HepG2 (cell line): ENCODE measurements around the gene HACD2. TPM values are rescaled to one million over a fixed set of nuclear protein-coding genes. Genes with fewer than 3 reads are reported as not detected.

Experiments used
- AKAP8 ChIP-seq: sonication (generic); formaldehyde crosslinking; IDR thresholded peaks from 2 replicates; pipeline ENCODE4 v1.5.1; 2020; ENCODE audit warnings: mild to moderate bottlenecking, missing genetic modification reagents
- CCAR2 ChIP-seq: fragments of 200-400 bp; formaldehyde crosslinking; optimal IDR thresholded peaks from 2 replicates; pipeline ENCODE3; 2018; ENCODE audit warnings: low read depth, mild to moderate bottlenecking, low read length, moderate library complexity
- ERF ChIP-seq: IDR thresholded peaks from 2 replicates; pipeline ENCODE4 v1.6.1; 2018; ENCODE audit warnings: missing biosample characterization, missing genetic modification reagents
- GATAD1 ChIP-seq: IDR thresholded peaks from 2 replicates; pipeline ENCODE4 v1.6.1; 2016; ENCODE audit warnings: missing genetic modification reagents, missing compliant biosample characterization
- GFI1 ChIP-seq: sonication (generic); formaldehyde crosslinking; IDR thresholded peaks from 2 replicates; pipeline ENCODE4 v1.5.0; 2020; ENCODE audit warnings: missing genetic modification reagents, mild to moderate bottlenecking, borderline replicate concordance
- GPN1 ChIP-seq: sonication (generic); formaldehyde crosslinking; IDR thresholded peaks from 2 replicates; pipeline ENCODE4 v1.5.1; 2020; ENCODE audit warnings: missing genetic modification reagents, borderline replicate concordance
- MIER2 ChIP-seq: IDR thresholded peaks from 2 replicates; pipeline ENCODE4 v1.6.1; 2016; ENCODE audit warnings: missing biosample characterization, missing genetic modification reagents
- PHF5A ChIP-seq: IDR thresholded peaks from one replicate; pipeline ENCODE4 v1.6.1; 2018; ENCODE audit warnings: low read depth, missing genetic modification reagents; ENCODE audit not compliant: unreplicated experiment
- PITX1 ChIP-seq: sonication (generic); formaldehyde crosslinking; IDR thresholded peaks from 2 replicates; pipeline ENCODE4 v1.5.1; 2020; ENCODE audit warnings: mild to moderate bottlenecking, missing genetic modification reagents
- RCOR2 ChIP-seq: IDR thresholded peaks from 2 replicates; pipeline ENCODE4 v1.6.1; 2016; ENCODE audit warnings: missing biosample characterization, missing genetic modification reagents
- SAFB2 ChIP-seq: sonication (generic); formaldehyde crosslinking; IDR thresholded peaks from 2 replicates; pipeline ENCODE4 v1.5.1; 2020; ENCODE audit warnings: missing genetic modification reagents, low read depth, mild to moderate bottlenecking, borderline replicate concordance
- SNAI1 ChIP-seq: sonication (generic); formaldehyde crosslinking; IDR thresholded peaks from 2 replicates; pipeline ENCODE4 v1.5.0; 2020; ENCODE audit warnings: mild to moderate bottlenecking, missing genetic modification reagents, borderline replicate concordance
- SNAPC2 ChIP-seq: sonication (generic); formaldehyde crosslinking; IDR thresholded peaks from 2 replicates; pipeline ENCODE4 v1.8.1; 2022; ENCODE audit warnings: mild to moderate bottlenecking, missing genetic modification reagents
- THAP11 ChIP-seq: IDR thresholded peaks from 2 replicates; pipeline ENCODE4 v1.6.1; 2016; ENCODE audit warnings: missing biosample characterization, missing genetic modification reagents
- ZNF235 ChIP-seq: sonication (generic); formaldehyde crosslinking; IDR thresholded peaks from 2 replicates; pipeline ENCODE4 v1.8.1; 2023; ENCODE audit warnings: mild to moderate bottlenecking, missing genetic modification reagents, borderline replicate concordance
- ZNF501 ChIP-seq: sonication (generic); formaldehyde crosslinking; IDR thresholded peaks from 2 replicates; pipeline ENCODE4 v1.5.1; 2020; ENCODE audit warnings: mild to moderate bottlenecking, moderate library complexity, missing genetic modification reagents
- ZNF564 ChIP-seq: sonication (generic); formaldehyde crosslinking; IDR thresholded peaks from 2 replicates; pipeline ENCODE4 v1.8.1; 2023; ENCODE audit warnings: mild to moderate bottlenecking, missing genetic modification reagents
- ZNF672 ChIP-seq: sonication (generic); formaldehyde crosslinking; IDR thresholded peaks from 2 replicates; pipeline ENCODE4 v1.8.1; 2022; ENCODE audit warnings: missing genetic modification reagents
- ZNF879 ChIP-seq: sonication (generic); formaldehyde crosslinking; IDR thresholded peaks from 2 replicates; pipeline ENCODE4 v1.8.1; 2023; ENCODE audit warnings: missing genetic modification reagents
- ZSCAN21 ChIP-seq: sonication (generic); formaldehyde crosslinking; IDR thresholded peaks from 2 replicates; pipeline ENCODE4 v1.8.0; 2022; ENCODE audit warnings: mild to moderate bottlenecking, missing genetic modification reagents, moderate library complexity, borderline replicate concordance
- ZSCAN22 ChIP-seq: sonication (generic); formaldehyde crosslinking; IDR thresholded peaks from 2 replicates; pipeline ENCODE4 v1.4.0; 2020; ENCODE audit warnings: mild to moderate bottlenecking, missing genetic modification reagents
- ZSCAN25 ChIP-seq: sonication (generic); formaldehyde crosslinking; IDR thresholded peaks from 2 replicates; pipeline ENCODE4 v1.8.0; 2022; ENCODE audit warnings: mild to moderate bottlenecking, missing genetic modification reagents
- polyA plus RNA-seq, 8 experiments: library from polyadenylated mRNA; depleted of rRNA in 3 of 8; stranded (reverse) in 7 of 8; unstranded in 1 of 8; fragments of >200 nt; fragmentation: Illumina TruSeq in 4 of 8; extraction: Trizol in 4 of 8; gene quantifications; 2 replicates each; pipeline versions ENCODE4 v1.2.1 to v1.2.3, GENCODE V29; 2011 to 2016; ENCODE audit warnings: low read depth in 4 of 8, missing spikeins in 1 of 8, mixed read lengths in 1 of 8; ENCODE audit not compliant: insufficient read depth in 1 of 8
- total RNA-seq, 5 experiments: library from RNA; depleted of rRNA; stranded (reverse); fragments of >200 nt; fragmentation: Illumina TruSeq; extraction: Trizol; gene quantifications; 2 replicates each; pipeline ENCODE4 v1.2.3, GENCODE V29; 2016; ENCODE audit warnings: low read depth in 1 of 5
- TF ChIP-seq, protein P1 (sequence below): sonication (generic); formaldehyde crosslinking; IDR thresholded peaks from 2 replicates; pipeline ENCODE4 v1.4.0; 2020; ENCODE audit warnings: missing genetic modification reagents, borderline replicate concordance
- TF ChIP-seq, protein P2 (sequence below): sonication (generic); formaldehyde crosslinking; IDR thresholded peaks from 2 replicates; pipeline ENCODE4 v1.5.1; 2020; ENCODE audit warnings: mild to moderate bottlenecking, missing genetic modification reagents
- TF ChIP-seq, protein P3 (sequence below): sonication (generic); formaldehyde crosslinking; IDR thresholded peaks from 2 replicates; pipeline ENCODE4 v1.5.0; 2020; ENCODE audit warnings: missing genetic modification reagents, mild to moderate bottlenecking, borderline replicate concordance

Gene HACD2
- total and polyA plus RNA-seq, 2 of the 13 experiments (the other 11 are each of a cell fraction or from before 2014, with no cell fraction given), result 47.0 to 50.4 TPM

DNA sequence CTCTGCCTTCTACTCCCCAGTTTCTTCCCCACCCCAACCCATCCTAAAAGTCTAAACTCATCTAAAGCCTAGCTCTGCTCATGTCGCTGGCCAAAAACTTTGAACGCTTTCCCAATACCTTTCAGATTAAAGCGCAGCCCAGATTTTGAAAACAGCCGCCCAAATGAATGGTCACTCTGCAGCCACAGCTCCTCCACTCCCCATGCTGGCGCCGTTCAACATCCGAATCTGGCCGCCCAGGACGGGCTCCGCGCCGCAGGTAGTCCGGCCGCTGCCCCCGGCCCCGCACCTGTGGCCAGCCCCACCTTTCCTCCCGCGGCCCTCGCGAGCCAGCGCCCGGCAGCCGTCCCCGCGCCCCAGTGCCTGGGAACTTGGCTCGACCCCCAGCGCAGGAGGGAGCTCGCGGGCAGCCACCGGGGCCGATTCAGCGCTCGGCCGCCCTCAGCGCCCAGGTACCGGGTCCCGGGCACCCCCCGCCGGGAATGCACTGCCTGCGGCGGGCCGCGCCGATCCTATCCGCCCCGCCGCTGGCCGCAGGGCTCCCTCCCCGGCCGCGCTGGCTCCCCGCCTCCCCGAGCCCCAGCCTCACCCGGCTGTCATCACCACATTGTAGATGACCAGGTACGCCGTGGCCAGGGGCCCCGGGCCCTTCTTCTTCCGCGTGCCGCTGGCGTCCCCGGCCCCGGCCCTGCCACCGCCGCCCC lies 417 bp downstream of the HACD2 start (continued):
- TF ChIP-seq ZNF501 (CRISPR knock-in tag) (no peak), PITX1 (no peak), SNAI1 (CRISPR knock-in tag) (no peak), ZSCAN21 (no peak), SAFB2 (no peak), AKAP8 (no peak), ZNF879 (CRISPR knock-in tag) (no peak; the same call in 1 of the 2 replicates), THAP11 (CRISPR knock-in tag) (no peak), GFI1 (peak; percentile 14; the same call in 1 of the 2 replicates), SNAPC2 (CRISPR knock-in tag) (no peak; the same call in 1 of the 2 replicates), ZNF564 (CRISPR knock-in tag) (no peak; the same call in 1 of the 2 replicates), RCOR2 (CRISPR knock-in tag) (no peak), MIER2 (no peak), CCAR2 (no peak), GATAD1 (CRISPR knock-in tag) (no peak), ERF (CRISPR knock-in tag) (0 out of 2 replicates have a peak, but pooled peaks have one; percentile 4), GPN1 (CRISPR knock-in tag) (no peak), PHF5A (CRISPR knock-in tag) (no peak), ZNF235 (0 out of 2 replicates have a peak, but pooled peaks have one; percentile 70), ZSCAN22 (CRISPR knock-in tag) (no peak), ZSCAN25 (CRISPR knock-in tag) (peak; percentile 67; the same call in 1 of the 2 replicates), ZNF672 (CRISPR knock-in tag) (no peak)
- TF ChIP-seq, protein P1, sequence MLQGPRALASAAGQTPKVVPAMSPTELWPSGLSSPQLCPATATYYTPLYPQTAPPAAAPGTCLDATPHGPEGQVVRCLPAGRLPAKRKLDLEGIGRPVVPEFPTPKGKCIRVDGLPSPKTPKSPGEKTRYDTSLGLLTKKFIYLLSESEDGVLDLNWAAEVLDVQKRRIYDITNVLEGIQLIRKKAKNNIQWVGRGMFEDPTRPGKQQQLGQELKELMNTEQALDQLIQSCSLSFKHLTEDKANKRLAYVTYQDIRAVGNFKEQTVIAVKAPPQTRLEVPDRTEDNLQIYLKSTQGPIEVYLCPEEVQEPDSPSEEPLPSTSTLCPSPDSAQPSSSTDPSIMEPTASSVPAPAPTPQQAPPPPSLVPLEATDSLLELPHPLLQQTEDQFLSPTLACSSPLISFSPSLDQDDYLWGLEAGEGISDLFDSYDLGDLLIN (CRISPR knock-in tag), result 0 out of 2 replicates have a peak, but pooled peaks have one; percentile 26
- TF ChIP-seq, protein P2, sequence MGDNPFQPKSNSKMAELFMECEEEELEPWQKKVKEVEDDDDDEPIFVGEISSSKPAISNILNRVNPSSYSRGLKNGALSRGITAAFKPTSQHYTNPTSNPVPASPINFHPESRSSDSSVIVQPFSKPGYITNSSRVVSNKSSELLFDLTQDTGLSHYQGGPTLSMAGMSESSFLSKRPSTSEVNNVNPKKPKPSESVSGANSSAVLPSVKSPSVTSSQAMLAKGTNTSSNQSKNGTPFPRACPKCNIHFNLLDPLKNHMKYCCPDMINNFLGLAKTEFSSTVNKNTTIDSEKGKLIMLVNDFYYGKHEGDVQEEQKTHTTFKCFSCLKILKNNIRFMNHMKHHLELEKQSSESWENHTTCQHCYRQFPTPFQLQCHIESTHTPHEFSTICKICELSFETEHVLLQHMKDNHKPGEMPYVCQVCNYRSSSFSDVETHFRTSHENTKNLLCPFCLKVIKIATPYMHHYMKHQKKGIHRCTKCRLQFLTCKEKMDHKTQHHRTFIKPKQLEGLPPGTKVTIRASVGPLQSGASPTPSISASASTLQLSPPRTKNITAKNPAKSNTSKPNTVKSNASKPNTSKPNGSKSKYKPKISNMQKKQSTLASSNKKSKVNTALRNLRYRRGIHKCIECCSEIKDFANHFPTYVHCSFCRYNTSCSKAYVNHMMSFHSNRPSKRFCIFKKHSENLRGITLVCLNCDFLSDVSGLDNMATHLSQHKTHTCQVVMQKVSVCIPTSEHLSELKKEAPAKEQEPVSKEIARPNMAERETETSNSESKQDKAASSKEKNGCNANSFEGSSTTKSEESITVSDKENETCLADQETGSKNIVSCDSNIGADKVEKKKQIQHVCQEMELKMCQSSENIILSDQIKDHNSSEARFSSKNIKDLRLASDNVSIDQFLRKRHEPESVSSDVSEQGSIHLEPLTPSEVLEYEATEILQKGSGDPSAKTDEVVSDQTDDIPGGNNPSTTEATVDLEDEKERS (CRISPR knock-in tag), result no peak
- TF ChIP-seq, protein P3, sequence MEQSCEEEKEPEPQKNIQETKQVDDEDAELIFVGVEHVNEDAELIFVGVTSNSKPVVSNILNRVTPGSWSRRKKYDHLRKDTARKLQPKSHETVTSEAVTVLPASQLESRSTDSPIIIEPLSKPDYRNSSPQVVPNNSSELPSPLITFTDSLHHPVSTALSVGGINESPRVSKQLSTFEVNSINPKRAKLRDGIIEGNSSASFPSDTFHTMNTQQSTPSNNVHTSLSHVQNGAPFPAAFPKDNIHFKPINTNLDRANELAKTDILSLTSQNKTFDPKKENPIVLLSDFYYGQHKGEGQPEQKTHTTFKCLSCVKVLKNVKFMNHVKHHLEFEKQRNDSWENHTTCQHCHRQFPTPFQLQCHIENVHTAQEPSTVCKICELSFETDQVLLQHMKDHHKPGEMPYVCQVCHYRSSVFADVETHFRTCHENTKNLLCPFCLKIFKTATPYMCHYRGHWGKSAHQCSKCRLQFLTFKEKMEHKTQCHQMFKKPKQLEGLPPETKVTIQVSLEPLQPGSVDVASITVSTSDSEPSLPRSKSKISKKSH (CRISPR knock-in tag), result no peak
